NCI-H1092 (cell line): ENCODE measurements around the gene KCTD7.
"Not testable (repeated sequence)": the region's sequence is repeated elsewhere in the genome, so short reads cannot be mapped to it uniquely, and the experiment has no call there.

ENCODE experiments used
- DNase-seq: peaks from one replicate; lab custom pipeline; 2025; lab: John Stamatoyannopoulos, UW

The KCTD7 gene

DNA sequence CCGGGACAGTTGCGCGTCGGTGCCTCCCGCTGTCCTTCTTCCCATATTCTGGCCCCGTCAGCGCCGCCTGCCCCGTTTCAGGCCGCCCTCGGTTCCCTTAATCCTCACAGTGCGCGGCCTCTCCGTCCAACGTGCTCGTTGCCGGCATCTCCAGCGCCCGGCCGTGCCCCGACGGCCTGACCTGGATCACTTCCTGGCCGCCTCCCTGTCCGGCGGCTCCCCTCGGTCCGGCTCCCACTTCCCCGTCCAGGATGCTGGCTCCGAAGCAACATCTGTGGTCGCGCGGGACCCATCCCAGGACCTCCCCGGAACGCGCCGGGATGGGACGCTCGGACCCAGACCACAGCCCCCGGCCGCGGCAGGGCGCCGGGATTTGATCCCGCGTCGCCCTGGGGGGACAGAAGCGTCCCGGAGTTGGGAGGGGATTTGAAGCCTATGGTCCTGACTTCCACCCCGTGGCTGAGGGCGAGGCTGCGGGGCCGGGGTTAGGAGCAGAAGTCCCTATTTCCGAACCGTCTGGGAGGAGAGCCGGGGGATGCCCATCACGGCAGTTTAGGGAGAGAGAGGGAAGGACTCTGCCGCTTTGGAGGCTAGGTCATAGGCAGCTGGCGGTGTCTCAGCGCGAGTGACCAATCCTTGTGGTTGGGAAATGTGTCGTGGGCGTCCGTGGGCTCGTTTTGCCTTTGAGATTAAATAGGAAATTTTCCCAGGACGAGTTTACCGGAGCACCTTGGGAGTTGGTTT is 53.8 kb downstream of the KCTD7 start:
- DNase-seq, result no peak

DNA sequence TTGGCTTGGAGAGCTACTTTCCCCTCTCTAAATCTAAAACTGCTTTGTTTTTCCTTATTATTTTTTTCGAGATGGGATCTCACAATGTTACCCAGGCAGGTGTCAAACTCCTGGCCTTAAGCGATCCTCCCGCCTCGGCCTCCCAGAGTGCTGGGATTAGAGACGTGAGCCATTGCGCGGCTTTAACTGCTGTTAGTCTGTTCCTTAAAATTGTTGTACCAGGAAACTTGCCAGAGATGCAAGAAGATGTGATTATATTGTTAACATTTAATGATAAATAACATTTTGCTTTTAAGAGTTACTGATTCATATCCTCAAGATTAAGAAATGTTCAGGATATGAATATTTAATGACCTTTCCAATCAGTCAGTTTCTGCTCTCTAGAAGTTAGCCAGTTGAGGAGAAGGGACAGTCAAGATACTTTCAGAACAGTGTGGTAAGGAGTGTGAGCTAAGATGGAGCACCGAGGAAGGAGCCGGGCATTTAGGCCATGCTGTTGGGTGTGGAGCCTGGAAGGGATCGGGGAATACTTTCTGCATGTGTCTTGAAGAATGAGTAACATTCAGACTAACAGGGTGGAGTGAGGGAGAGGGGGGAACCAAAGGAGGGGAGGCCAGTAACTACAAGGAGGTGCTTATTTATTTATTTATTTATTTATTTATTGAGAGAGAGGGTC is 54.6 kb downstream of the KCTD7 start:
- not testable (repeated sequence) for DNase-seq

DNA sequence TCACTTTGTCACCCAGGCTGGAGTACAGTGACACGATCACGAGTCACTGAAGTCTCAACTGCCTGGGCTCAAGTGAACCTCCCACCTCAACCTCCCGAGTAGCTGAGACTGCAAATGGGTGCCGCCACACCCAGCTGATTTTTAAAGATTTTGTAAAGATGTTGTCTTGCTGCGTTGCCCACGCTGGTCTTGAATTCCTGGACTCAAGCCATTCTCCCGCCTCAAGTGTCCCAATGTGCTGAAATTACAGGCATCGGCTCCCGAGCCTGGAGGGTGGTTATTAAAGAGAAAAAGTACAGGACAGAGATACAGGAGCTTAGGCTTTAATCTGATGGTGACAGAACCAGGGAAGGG is 55.1 kb downstream of the KCTD7 start:
- DNase-seq, result no peak

GRCh38 chr7:66685663-66686062 is 57.0 kb downstream of the KCTD7 start:
- DNase-seq, result not testable (repeated sequence)

DNA sequence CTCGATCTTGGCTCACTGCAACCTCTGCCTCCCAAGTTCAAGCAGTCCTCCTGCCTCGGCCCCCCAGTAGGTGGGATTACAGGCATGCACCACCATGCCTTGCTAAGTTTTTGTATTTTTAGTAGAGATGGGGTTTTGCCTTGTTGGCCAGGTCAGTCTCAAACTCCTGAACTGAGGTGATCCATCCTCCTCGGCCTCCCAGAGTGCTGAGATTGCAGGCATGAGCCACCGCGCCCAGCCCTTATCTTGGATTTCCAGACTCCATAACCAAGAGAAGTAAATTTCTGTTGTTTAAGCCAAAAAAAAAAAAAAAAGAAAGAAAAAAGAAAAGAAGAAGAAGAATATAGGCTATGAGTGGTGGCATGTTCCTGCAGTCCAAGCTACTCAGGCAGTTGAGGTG is 58.5 kb downstream of the KCTD7 start:
- no peak for DNase-seq

- not testable (repeated sequence) for DNase-seq
These were observed 59.0 kb downstream of the KCTD7 start for GRCh38 chr7:66687672-66688071.

GRCh38 chr7:66689081-66689480 is 60.4 kb downstream of the KCTD7 start:
- no peak for DNase-seq

- no peak for DNase-seq
These were observed 64.7 kb downstream of the KCTD7 start for GRCh38 chr7:66693331-66693730.
